GM12878 (cell line): ENCODE results near the gene SLC35F3.

Experiments used
- ATF3 ChIP-seq: IDR thresholded peaks from 2 replicates; pipeline ENCODE4 v1.6.1; 2011; ENCODE audit warnings: low read depth, mild to moderate bottlenecking, low read length, moderate library complexity, borderline replicate concordance; ENCODE audit errors: extremely low read depth
- CREM ChIP-seq: IDR thresholded peaks from 2 replicates; pipeline ENCODE4 v1.6.1; 2014; ENCODE audit warnings: antibody characterized with exemption, low read depth
- CTCF ChIP-seq, 3 experiments: IDR thresholded peaks in 2 of 3; conservative IDR thresholded peaks in 1 of 3; 2 replicates each; pipeline ENCODE4 v1.5.1; 2011; ENCODE audit warnings: low read depth in 3 of 3, low read length in 3 of 3, mild to moderate bottlenecking in 3 of 3, control low read depth in 2 of 3, moderate library complexity in 2 of 3, inconsistent platforms in 1 of 3, mixed read lengths in 1 of 3; ENCODE audit not compliant: control insufficient read depth in 2 of 3, insufficient read depth in 1 of 3; ENCODE audit errors: extremely low read depth in 1 of 3
- EZH2 ChIP-seq: IDR thresholded peaks from 2 replicates; pipeline ENCODE4 v1.6.1; 2012; ENCODE audit warnings: low read depth, mild to moderate bottlenecking, control low read depth, inconsistent platforms, low read length, borderline replicate concordance; ENCODE audit not compliant: control insufficient read depth
- GABPA ChIP-seq: IDR thresholded peaks from 2 replicates; pipeline ENCODE4 v1.6.1; 2014; ENCODE audit warnings: antibody characterized with exemption, low read depth, mild to moderate bottlenecking, inconsistent platforms
- JUNB ChIP-seq: IDR thresholded peaks from 2 replicates; pipeline ENCODE4 v1.6.1; 2016; ENCODE audit warnings: antibody characterized with exemption, mild to moderate bottlenecking
- MYC ChIP-seq: IDR thresholded peaks from 2 replicates; pipeline ENCODE4 v1.6.1; 2011; ENCODE audit warnings: mild to moderate bottlenecking, low read length, moderate library complexity, inconsistent platforms; ENCODE audit not compliant: insufficient read depth, insufficient replicate concordance, insufficient read length, severe bottlenecking
- NR2F1 ChIP-seq: fragments of 450-650 bp; conservative IDR thresholded peaks from 2 replicates; pipeline ENCODE4 v1.6.1; 2017; ENCODE audit warnings: mild to moderate bottlenecking
- POLR2AphosphoS5 ChIP-seq: IDR thresholded peaks from 2 replicates; pipeline ENCODE4 v1.6.1; 2011; ENCODE audit warnings: mild to moderate bottlenecking, low read length, inconsistent platforms
- RAD21 ChIP-seq: IDR thresholded peaks from 2 replicates; pipeline ENCODE4 v1.6.1; 2011; ENCODE audit warnings: mild to moderate bottlenecking, low read depth, low read length, moderate library complexity; ENCODE audit not compliant: insufficient read depth
- TCF7 ChIP-seq: IDR thresholded peaks from 2 replicates; pipeline ENCODE4 v1.6.1; 2014; ENCODE audit warnings: antibody characterized with exemption, borderline replicate concordance
- USF2 ChIP-seq: IDR thresholded peaks from 2 replicates; pipeline ENCODE4 v1.6.1; 2011; ENCODE audit warnings: low read depth, low read length, improper control_type of control experiment, borderline replicate concordance

- TF ChIP-seq GABPA = no peak
- no peak for TF ChIP-seq USF2
- TF ChIP-seq MYC = no peak
- no peak for TF ChIP-seq NR2F1
- TF ChIP-seq CTCF (IDR thresholded peaks at IDR 0.05 in 2 of 3, conservative IDR thresholded peaks at IDR 0.05 in 1 of 3; ENCODE audit: control insufficient read depth in 2 of 3, extremely low read depth in 1 of 3, insufficient read depth in 1 of 3, low read depth in 3 of 3, low read length in 3 of 3) = no peak
- TF ChIP-seq POLR2AphosphoS5 = no peak
- no peak for TF ChIP-seq EZH2
- no peak for TF ChIP-seq TCF7
- TF ChIP-seq RAD21 = no peak
- TF ChIP-seq JUNB = no peak
- no peak for TF ChIP-seq ATF3
- TF ChIP-seq CREM = no peak
These were observed 12.2 kb downstream of the SLC35F3 start for GRCh38 chr1:233916706-233917105.
